GM21528 (cell line): Measurements from ENCODE around the gene GLIPR1L1.

Experiments
- ATAC-seq: cut with Tn5 transposase; IDR thresholded peaks from one replicate; pipeline ENCODE4 v1.9.1; 2021; ENCODE audit warnings: mild to moderate bottlenecking, moderate library complexity; ENCODE audit not compliant: unreplicated experiment, low FRiP score

The GLIPR1L1 gene, protein sequence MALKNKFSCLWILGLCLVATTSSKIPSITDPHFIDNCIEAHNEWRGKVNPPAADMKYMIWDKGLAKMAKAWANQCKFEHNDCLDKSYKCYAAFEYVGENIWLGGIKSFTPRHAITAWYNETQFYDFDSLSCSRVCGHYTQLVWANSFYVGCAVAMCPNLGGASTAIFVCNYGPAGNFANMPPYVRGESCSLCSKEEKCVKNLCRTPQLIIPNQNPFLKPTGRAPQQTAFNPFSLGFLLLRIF

DNA sequence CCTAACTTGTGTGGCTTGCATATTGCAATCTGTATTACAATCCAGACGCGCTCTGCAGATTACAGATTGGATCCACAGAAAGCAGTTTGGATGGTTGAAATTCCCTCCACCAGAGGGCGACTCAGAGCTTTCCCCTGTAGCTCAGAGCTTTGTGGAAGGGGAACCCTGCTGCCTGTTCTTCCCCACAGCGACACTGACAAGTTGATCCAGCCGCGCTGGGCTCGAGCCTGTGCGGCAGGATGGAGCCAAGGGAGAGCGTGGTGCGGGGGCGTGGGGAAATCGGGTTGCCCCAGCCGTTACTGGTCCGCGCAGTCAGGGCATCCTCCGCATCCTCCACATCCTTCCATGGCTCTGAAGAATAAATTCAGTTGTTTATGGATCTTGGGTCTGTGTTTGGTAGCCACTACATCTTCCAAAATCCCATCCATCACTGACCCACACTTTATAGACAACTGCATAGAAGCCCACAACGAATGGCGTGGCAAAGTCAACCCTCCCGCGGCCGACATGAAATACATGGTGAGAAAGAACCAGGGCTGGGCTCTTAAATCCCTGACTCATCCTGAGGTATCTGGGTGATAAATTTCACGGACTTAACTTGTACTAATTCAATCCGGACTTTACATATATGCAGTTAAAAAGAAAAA, at the start of gene GLIPR1L1:
Gene GLIPR1L1 (plus strand): TSS at position 287 of the 647 bp plus-strand sequence. CDS start 59 bp downstream, at position 346.
- ATAC-seq = peak; percentile 60

DNA sequence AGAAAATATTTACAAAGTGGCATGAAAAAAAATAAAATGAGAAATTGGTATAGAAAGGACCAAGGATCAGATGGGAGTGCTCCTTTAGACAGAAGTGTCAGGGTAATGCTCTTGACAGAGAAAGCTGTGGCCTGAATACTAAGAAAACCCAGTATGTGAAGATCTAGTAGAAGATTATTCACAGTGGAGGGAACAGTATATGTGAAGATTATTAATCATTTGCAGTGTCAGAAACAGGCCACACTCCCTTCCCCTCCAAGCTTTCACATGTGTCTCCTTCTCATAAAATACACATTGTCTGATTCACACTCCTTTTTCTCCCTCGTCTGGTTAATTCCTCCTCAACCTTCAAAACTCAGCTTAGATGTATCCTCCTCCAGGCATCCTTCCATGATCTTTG, 45.6 kb upstream of the GLIPR1L1 start:
- ATAC-seq = no peak

DNA sequence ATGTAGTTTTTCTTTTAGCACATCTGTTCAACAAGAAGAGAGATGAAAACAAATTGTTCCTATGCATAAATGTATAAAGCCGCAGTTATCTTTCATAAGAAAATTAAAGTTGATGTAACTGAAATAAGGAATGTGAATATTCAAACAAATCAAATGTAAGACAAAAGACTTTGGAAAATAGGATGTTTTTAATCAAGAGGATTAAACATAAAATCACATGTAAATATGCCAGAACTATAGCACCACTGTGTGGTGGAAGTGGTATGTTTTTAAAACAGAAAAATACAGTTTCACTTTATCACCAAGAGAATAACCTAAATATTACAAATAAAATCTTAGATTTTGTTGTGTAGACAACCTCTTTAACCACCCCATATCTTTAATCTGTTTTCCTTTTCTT, 44.7 kb upstream of the GLIPR1L1 start:
- ATAC-seq = no peak

DNA sequence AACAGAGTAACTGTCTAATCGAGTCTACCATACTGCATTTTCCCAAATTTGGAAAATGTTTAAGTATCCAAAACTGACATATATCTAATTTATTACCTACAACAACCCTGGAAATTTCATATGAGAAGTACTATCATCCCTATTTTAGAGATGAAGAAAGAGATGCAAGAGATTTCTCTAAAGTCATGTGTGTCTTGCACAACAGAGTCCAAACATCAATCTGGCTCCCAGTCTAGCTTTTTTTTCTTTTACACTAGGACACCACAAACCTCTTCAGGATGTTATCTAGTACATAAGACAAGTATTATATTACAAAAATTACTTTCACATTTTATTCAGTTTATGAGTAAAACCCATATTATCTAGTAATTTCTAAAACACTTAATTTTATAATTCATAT, 43.5 kb upstream of the GLIPR1L1 start:
- ATAC-seq = no peak

DNA sequence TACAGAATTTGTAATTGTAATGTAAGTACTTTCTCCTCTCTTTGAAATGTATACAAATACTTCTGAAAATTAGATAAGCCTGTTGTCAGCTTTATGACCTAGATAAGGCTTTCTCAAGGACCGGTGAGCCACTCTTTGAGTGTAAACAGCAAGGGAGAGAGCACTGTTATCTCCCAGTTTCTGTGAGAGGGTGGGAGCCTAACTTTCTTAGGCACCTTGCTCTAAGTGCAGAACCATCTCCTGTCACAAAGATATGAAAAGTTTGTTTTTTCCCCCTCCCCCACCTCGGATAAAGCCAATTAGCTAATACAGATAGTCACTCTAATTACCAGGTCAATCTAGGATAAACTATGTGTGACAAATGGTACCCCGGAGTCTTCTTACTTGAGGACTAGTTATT, 40.1 kb upstream of the GLIPR1L1 start:
- no peak for ATAC-seq

DNA sequence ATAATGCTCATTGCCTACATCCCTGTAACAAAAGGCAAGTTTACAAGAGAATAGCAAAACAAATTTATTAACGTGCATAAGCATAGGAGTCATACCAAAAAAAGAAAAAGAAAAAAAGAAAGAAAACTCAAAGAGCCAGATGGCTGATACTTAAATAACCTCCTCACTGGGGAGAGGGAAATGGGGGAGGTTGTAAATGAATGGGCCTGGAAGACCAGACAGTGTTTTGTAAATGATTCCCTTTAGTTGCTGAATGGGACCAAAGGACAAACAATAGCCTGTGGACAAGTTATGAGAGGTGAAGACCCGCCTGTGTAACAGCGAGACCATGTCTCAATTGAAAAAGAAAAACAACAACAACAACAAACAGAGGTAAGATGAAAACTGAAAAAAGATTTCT, 39.7 kb upstream of the GLIPR1L1 start:
- no peak for ATAC-seq

DNA sequence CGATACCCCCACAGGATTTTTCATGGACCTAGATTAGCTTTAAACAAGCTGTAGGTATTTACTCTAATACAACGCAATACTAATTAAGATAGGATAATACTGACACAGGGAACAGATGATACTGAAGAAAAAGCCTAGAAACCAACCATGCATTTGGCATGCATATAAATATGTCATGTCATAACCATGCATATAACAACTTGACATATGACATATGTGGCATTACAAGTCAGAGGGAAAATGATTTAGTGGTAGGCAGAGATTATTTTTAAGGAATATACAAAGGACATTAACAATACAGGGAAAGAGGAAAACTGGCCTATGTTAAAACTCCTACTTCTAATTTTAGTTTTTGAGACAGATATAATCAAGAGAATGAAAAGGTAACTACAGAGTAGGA, 32.2 kb upstream of the GLIPR1L1 start:
- no peak for ATAC-seq

DNA sequence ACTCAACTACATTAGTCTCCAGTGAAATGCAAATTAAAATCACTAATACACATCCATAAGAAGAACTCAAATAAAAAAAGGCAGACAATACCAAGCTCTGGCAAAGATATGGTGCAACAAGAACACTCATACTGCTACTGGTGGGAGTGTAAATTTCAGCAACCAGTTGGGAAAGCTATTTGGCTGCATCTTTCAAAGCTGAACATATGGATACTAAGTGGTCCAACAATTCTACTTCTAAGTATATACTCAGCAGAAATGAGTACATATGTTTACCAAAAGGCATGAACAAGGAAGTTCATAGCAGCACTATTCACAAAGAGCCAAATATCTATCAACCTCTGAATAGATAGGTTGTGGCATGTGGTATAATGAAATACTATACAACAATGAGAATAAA, 31.7 kb upstream of the GLIPR1L1 start:
- no peak for ATAC-seq

DNA sequence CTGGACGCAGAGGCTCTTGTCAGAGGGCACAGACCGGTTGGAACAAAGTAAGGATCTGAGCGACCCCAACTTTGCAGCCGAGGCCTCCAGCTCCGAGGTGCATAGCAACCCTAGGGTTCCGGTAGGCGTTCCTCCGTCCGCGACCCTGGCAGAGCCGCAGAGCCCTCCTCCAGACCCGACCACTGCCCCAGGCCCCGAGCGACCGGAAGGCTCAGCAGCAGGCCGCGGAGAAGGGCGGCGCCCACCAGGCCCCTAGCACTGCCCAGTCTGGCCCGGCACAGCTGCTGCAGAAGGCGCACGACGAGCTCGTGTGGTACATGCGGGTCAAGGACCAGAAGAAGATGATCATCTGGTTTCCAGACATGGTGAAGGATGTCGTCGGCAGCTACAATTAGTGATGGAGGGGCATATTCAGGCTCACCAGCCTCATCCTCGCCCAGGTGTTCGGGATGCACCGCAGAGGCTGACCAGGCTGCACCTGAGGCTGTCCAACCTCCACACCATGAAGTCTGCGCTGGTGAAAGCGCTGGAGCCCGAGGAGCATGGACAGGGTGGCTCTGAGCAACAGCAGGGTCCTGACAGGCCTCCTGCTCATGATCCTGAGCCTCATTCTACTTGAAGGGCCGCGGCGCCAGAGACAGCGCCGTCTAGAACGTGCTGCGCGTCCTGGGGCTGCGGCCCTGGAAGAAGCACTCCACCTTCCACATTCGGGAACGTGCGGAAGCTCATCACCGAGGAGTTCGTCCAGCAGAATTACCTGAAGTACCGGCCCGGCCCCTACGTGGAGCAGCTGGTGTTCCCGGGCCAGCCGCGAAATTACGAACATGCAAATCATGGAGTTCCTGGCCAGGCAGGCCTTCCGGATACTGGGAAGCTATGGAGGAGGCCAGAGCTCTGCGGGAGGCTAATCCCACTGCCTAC, 28.8 kb upstream of the GLIPR1L1 start:
- ATAC-seq = no peak

DNA sequence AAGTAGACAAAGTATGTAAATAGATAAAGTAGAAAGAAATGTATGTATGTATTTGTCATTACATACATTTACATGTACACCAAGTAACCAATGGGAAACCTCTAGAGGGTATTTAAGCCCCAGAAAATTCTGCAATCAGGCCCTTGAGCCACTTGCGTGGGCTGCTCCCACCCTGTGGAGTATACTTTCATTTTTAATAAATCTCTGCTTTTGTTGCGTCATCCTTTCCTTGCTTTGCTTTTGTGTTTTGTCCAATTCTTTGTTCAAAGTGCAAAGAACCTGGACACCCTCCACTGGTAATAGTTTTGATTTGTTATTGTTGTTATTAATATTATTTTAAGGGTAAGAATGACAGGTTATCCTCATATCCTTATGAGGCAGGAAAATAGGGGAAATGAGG, 26.2 kb upstream of the GLIPR1L1 start:
- ATAC-seq = no peak

DNA sequence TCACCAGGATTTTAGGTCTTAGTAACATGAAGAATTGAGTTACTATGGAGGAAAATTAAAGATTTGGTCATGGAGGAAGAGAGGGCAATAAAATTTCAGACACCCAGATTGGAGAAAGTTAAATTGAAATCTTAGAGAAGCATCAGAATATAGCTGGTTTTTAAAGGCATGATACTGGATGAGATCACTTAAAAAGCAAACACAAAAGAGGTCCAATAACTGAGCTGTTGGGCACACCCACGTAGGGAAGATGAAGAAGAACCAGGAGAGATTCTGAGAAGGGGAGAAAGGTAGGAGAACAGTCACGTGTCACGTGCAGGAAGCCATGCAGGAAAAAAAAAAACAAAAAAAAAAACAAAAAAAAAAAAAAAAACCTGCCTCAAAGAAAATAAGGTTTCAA, 23.1 kb upstream of the GLIPR1L1 start:
- ATAC-seq = no peak

DNA sequence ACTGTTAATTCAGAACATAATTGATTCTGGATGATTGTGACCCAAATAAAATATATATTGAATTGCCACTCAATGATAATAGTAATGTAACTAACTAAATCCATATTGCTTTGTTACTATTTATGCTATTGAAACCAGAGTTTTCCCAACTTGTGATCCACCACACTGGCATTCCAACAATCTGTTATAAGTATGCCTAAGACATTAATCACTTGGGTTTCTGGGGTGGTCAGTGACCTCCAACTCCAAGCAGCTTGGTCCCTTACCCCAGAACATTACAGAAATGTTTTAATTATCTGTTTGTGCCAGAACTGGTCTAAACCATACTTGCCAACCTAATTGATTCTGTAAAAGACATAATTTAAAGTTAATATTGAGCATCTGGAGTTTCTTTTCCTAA, 19.0 kb upstream of the GLIPR1L1 start:
- no peak for ATAC-seq

DNA sequence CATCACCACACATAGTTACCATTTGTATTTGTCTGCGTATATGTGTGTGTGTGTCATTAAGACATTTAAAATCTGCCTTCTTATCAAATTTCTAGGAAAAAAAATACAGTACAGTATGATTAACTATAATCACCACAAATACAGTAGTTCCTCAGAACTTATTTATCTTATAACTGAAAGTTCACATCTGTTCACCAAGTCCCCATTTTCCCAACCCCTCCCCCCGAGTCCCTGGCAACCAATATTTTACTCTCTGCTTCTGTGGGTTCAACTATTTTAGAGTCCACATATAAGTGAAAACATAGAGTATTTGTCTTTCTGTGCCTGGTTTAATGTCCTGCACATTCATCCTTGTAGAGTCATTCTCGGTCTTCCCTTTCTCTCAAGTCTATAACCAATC, 16.7 kb upstream of the GLIPR1L1 start:
- no peak for ATAC-seq

DNA sequence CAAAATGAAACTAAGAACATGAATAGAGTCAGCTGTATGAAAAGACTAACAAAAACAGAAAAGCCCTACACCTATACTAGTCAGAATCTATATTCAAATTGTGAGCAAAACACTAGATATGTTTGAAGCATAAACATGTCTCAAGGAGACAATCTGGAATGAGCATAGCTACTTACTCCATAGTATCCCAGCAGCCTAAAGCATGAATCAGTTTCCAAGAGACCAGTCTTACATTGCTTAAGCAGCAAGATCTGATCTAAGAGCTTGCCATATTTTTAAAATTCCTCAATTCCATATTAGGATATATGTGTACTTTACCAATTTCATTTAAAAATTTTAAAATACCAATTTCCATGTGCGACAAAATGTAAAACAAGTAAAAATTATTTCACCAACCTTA, 12.0 kb upstream of the GLIPR1L1 start:
- ATAC-seq = no peak

DNA sequence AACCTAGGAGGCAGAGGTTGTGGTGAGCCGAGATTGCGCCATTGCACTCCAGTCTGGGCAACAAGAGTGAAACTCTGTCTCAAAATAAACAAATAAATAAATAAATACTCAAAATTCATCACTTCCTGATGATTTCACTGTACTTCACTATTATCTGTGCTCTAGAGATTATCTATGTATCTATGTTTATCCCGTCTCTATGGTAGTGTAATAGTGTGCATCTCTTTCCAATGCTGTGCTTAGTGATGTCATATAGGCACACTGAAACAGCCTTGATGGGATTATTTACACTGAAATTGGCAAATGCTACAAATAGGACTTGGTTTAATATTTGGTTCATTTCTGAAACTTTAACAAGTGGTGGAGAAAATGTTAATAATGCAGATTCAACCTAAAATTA, 10.8 kb upstream of the GLIPR1L1 start:
- ATAC-seq = no peak

DNA sequence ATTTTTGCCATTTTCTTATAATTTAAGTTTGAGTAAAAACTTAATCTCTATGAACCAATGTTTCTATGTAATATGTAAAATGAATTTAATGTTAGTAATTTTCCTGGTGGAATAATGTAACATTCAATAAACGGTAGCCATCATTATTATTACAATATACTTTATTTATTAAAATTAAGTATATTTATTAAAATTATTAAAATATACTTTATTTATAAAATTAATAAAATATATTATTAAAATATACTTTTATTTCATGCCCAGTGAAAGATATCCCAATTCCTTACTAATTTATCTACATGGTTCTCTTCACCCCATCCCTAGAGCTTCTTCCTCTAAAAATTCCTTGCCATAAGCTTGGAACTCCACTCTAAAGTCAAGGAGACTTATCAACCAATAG, 6.8 kb upstream of the GLIPR1L1 start:
- ATAC-seq = no peak

DNA sequence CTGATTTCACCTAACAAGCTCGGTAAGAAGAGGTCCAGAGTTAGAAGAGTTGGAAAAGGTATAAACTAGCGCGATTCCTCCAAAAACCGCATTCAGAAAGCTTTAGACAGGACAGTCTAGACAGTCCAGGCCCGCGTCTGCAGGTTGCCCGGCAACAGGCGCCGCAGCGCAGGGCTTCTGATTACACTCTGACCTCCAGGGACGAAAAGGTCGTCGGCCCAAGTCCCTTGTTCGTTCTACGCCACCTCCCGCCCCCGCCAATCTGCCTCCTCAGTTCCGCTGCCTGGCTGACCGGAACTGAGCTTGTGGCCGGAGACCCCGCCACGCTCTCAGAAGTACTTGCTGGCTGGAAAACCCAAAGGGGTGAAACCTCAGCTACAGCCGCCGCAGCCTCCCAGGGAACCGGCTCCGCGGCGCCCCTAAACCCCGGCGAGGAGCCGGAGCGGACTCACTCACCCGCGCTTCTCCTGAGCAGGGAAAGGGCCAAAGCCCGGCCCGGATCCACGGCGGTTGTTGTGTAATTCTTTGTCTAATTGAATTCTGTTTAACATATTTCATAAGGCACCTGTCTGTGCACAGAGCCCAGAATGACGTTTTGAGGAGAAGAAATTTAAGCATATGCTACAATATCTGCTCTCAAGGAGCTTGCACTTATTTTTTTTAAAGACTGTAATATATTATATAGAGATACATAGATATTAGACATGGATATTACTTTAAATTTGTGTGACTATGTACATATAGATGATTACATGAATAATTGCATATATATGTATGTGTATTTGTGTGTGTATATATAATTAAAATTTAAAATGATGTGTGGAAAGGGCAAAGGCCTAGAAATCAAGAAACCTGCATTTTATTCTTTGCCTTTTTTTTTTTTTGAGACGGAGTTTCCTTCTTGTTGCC, 4.3 kb upstream of the GLIPR1L1 start, which contains the start of gene CAPS2:
Gene CAPS2 (minus strand): TSS at position 407 of the 909 bp plus-strand sequence. CDS start 3,826 bp downstream, outside the sequence.
- peak; percentile 93 for ATAC-seq

DNA sequence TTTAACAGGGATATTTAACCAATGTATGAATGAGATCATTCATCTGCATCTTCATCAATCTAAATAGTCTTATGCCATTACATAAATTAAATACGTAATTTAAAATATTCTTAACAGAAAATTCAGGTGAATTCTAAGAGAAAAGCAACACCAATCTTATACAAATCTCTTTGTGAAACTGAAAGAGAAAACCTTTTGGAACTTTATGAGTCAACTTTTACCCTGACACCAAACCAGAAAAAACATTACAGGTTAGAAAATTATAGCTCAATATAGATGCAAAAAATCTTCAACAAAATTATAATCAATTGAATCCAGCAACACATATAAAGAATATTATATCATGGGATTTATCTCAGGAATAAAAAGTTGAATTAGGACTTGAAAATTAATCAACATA, 3.4 kb downstream of the GLIPR1L1 start:
- no peak for ATAC-seq

DNA sequence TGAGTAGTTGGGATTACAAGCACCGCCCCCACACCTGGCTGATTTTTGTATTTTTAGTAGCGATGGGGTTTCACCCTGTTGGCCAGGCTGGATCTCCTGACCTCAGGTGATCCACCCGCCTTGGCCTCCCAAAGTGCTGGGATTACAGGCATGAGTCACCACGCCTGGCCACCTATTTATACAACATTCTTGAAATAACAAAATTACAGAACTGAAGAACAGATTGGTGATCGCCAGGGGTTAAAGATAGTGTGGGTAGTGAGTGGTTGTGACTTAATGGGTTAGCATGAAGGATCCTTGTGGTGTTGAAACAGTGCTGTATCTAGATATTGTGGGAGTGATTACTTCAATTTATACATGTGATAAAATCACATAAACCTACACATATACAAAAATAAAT, 7.4 kb downstream of the GLIPR1L1 start:
- ATAC-seq = no peak

DNA sequence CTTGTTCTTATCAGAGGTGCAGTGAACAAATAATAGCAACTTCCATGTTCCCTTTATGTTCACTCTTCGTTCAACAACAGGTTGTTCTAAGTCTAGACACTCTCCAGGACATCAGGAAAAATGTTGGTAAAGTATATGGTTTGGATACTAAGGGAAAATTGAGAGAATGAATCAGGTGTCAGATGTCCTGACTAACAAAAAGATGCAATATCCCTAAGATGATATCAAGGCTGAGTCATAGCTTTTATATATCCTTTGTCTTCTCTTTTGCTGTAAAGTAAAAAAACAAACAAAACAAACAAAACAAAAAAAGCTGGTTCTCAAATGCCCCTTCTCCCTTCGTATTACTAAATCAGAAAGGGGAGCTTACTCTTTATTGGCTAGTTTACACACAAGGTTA, 11.1 kb downstream of the GLIPR1L1 start:
- ATAC-seq = no peak
